Retinal pigment epithelial cell (primary cell): Measurements from ENCODE around the gene ATP6V1C2.

Source experiments
- DNase-seq: peaks from one replicate; pipeline ENCODE4 v3.0.0-alpha.2; 2010; ENCODE audit warnings: low read depth
- H3K4me3 ChIP-seq: 2 replicates; pipeline ENCODE4 v1.5.1; 2011; ENCODE audit warnings: mild to moderate bottlenecking, low read length, control low read depth, moderate library complexity
- TF ChIP-seq, protein P1 (sequence below): conservative IDR thresholded peaks from 2 replicates; pipeline ENCODE4 v1.5.1; 2011; ENCODE audit warnings: low read depth, low read length, control low read depth, inconsistent platforms

ATP6V1C2 gene

GRCh38 chr2:10772868-10773215 is 51.4 kb downstream of the ATP6V1C2 start:
- no peak overlapping the region for H3K4me3 ChIP-seq
- DNase-seq = no peak
- TF ChIP-seq, protein P1, sequence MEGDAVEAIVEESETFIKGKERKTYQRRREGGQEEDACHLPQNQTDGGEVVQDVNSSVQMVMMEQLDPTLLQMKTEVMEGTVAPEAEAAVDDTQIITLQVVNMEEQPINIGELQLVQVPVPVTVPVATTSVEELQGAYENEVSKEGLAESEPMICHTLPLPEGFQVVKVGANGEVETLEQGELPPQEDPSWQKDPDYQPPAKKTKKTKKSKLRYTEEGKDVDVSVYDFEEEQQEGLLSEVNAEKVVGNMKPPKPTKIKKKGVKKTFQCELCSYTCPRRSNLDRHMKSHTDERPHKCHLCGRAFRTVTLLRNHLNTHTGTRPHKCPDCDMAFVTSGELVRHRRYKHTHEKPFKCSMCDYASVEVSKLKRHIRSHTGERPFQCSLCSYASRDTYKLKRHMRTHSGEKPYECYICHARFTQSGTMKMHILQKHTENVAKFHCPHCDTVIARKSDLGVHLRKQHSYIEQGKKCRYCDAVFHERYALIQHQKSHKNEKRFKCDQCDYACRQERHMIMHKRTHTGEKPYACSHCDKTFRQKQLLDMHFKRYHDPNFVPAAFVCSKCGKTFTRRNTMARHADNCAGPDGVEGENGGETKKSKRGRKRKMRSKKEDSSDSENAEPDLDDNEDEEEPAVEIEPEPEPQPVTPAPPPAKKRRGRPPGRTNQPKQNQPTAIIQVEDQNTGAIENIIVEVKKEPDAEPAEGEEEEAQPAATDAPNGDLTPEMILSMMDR = no peak

GRCh38 chr2:10773821-10774341 is 52.5 kb downstream of the ATP6V1C2 start:
- TF ChIP-seq, protein P1 = no peak
- no peak for DNase-seq
- no peak overlapping the region for H3K4me3 ChIP-seq

- peak; percentile 56 for DNase-seq
- H3K4me3 ChIP-seq = no peak overlapping the region
- TF ChIP-seq, protein P1 = no peak
These were observed 53.0 kb downstream of the ATP6V1C2 start for GRCh38 chr2:10774394-10774793.

GRCh38 chr2:10775021-10775780 is 53.8 kb downstream of the ATP6V1C2 start:
- TF ChIP-seq, protein P1 = no peak
- no peak for DNase-seq
- no peak overlapping the region for H3K4me3 ChIP-seq

DNA sequence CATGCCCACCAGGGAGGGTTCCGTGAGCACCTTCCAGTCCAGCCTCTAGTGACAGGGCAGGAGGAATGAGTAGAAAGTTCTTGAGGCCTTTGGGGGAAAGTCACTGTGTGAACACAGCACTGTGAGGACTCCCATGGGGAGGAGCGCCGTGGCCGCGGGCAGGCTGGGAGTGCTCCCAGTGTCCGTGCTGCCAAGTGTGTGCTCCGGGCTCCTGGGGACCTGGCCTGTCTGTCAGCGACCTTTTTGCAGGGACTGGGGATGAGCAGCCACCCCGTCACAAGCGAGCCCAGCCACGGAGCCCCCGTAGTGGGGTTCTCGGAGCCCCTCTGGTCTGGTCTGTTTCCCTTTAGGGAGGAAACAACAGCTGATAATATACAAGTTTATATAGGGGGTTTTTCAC is 54.4 kb downstream of the ATP6V1C2 start:
- DNase-seq = no peak
- TF ChIP-seq, protein P1 = no peak
- H3K4me3 ChIP-seq = no peak overlapping the region

- TF ChIP-seq, protein P1 = no peak
- DNase-seq = no peak
- no peak overlapping the region for H3K4me3 ChIP-seq
These were observed 55.0 kb downstream of the ATP6V1C2 start for GRCh38 chr2:10776231-10776977.
